HCT116 (cell line): ENCODE measurements around the gene TEAD1. TPM values are rescaled to one million over a fixed set of nuclear protein-coding genes. Genes with fewer than 3 reads are reported as not detected.

Source experiments
- ATAC-seq: fragments of 200-7000 bp; cut with Tn5 transposase; 2 replicates; pipeline ENCODE4 v1.9.1; 2020; ENCODE audit warnings: mild to moderate bottlenecking, moderate library complexity
- BruUV-seq: library from RNA; stranded (reverse); fragments of 400-500 nt; replicated peaks from 2 replicates; lab custom pipeline; 2021; lab: Mats Ljungman, UMichigan
- CTCF ChIA-PET: fragments of 300-600 bp; sonication (Branson Sonifier 250); formaldehyde crosslinking; loops from one replicate; lab custom pipeline; 2021; ENCODE audit warnings: antibody characterized with exemption; lab: Charles Lee
- POLR2A ChIA-PET: fragments of 300-600, 350-600 bp; sonication (Branson Sonifier 250); formaldehyde crosslinking; loops from one replicate; lab custom pipeline; 2021; ENCODE audit warnings: antibody characterized with exemption; lab: Charles Lee
- RAD21 ChIA-PET, 2 experiments: fragments of 300-600 bp; sonication (Branson Sonifier 250); formaldehyde crosslinking; loops; one replicate each; lab custom pipeline; 2023; ENCODE audit warnings: low total read pairs in 2 of 2; ENCODE audit not compliant: uncharacterized antibody in 2 of 2, unreplicated experiment in 2 of 2, low non-redundant PET in 1 of 2; lab: Charles Lee
- DNase-seq: peaks from one replicate; pipeline ENCODE4 v3.0.0-alpha.2; 2010; ENCODE audit warnings: low read depth, low spot score
- H2AFZ ChIP-seq: fragments of 200-600 bp; shearing (Covaris generic), sonication (generic); 2 replicates; pipeline ENCODE4 v1.6.1; 2017; ENCODE audit warnings: low read depth, mixed run types, mixed read lengths, antibody characterized with exemption, low read length; ENCODE audit not compliant: poor library complexity, severe bottlenecking
- H3K27ac ChIP-seq: 2 replicates; pipeline ENCODE4 v1.5.1; 2012; ENCODE audit warnings: low read depth, low read length
- H3K27me3 ChIP-seq: fragments of 200-600 bp; sonication (generic); 2 replicates; pipeline ENCODE4 v1.6.1; 2016; ENCODE audit warnings: mixed run types, low read length, mixed read lengths; ENCODE audit not compliant: insufficient read depth
- H3K36me3 ChIP-seq, 2 experiments: fragments of 200-500 bp in 1 of 2; fragments of 200-600 bp in 1 of 2; sonication (Bioruptor generic) in 1 of 2; sonication (generic) in 1 of 2; 2 replicates each; pipeline versions ENCODE4 v1.5.1 to v1.6.1; 2014 to 2016; ENCODE audit warnings: low read length in 2 of 2, inconsistent platforms in 1 of 2, mixed read lengths in 1 of 2, mixed run types in 1 of 2; ENCODE audit not compliant: insufficient read depth in 2 of 2, control insufficient read depth in 1 of 2
- H3K4me1 ChIP-seq, 2 experiments: fragments of 200-600 bp in 1 of 2; sonication (generic) in 1 of 2; 2 replicates each; pipeline versions ENCODE4 v1.5.1 to v1.6.1; 2012 to 2017; ENCODE audit warnings: low read length in 2 of 2, inconsistent platforms in 1 of 2, mild to moderate bottlenecking in 1 of 2, mixed read lengths in 1 of 2, mixed run types in 1 of 2, moderate library complexity in 1 of 2; ENCODE audit not compliant: insufficient read depth in 2 of 2, control insufficient read depth in 1 of 2
- H3K4me2 ChIP-seq: fragments of 200-600 bp; sonication (generic); 2 replicates; pipeline ENCODE4 v1.6.1; 2017; ENCODE audit warnings: mixed run types, low read length, mixed read lengths
- H3K4me3 ChIP-seq, 2 experiments: fragments of 200-600 bp in 1 of 2; sonication (generic) in 1 of 2; replicated peaks in 1 of 2; 2 replicates each; pipeline ENCODE4 v1.5.1; 2011 to 2016; ENCODE audit warnings: low read length in 2 of 2, control low read depth in 1 of 2, low read depth in 1 of 2, mild to moderate bottlenecking in 1 of 2, mixed read lengths in 1 of 2, mixed run types in 1 of 2
- H3K79me2 ChIP-seq: fragments of 200-600 bp; sonication (generic); 2 replicates; pipeline ENCODE4 v1.6.1; 2017; ENCODE audit warnings: mild to moderate bottlenecking, mixed run types, low read length, moderate library complexity, mixed read lengths; ENCODE audit not compliant: insufficient read depth
- H3K9ac ChIP-seq: fragments of 200-600 bp; sonication (generic); 2 replicates; pipeline ENCODE4 v1.6.1; 2016; ENCODE audit warnings: low read length, mixed read lengths
- H3K9me2 ChIP-seq: fragments of 200-600 bp; sonication (generic), shearing (Covaris generic); 2 replicates; pipeline ENCODE4 v1.6.1; 2017; ENCODE audit warnings: mixed run types, mild to moderate bottlenecking, moderate library complexity; ENCODE audit not compliant: insufficient read depth
- H3K9me3 ChIP-seq, 2 experiments: fragments of 200-500 bp in 1 of 2; fragments of 200-600 bp in 1 of 2; sonication (Bioruptor generic) in 1 of 2; sonication (generic) in 1 of 2; 2 replicates each; pipeline ENCODE4 v1.6.1; 2014 to 2017; ENCODE audit warnings: low read length in 2 of 2, mixed read lengths in 2 of 2, inconsistent platforms in 1 of 2, low read depth in 1 of 2, mild to moderate bottlenecking in 1 of 2, mixed run types in 1 of 2, moderate library complexity in 1 of 2; ENCODE audit not compliant: control insufficient read depth in 1 of 2, insufficient read depth in 1 of 2
- H4K20me1 ChIP-seq: fragments of 200-600 bp; sonication (generic), shearing (Covaris generic); 2 replicates; pipeline ENCODE4 v1.6.1; 2017; ENCODE audit warnings: mixed run types, mild to moderate bottlenecking, moderate library complexity; ENCODE audit not compliant: insufficient read depth
- CBX3 ChIP-seq: IDR thresholded peaks from 2 replicates; pipeline ENCODE4 v1.6.1; 2012; ENCODE audit warnings: low read depth
- CEBPB ChIP-seq: IDR thresholded peaks from 2 replicates; pipeline ENCODE4 v1.6.1; 2012; ENCODE audit warnings: low read depth
- CTCF ChIP-seq, 3 experiments: fragments of 200-600 bp in 1 of 3; sonication (generic) in 1 of 3; IDR thresholded peaks in 2 of 3; conservative IDR thresholded peaks in 1 of 3; 2 replicates each; pipeline ENCODE4 v1.5.1; 2012 to 2017; ENCODE audit warnings: low read depth in 2 of 3, low read length in 2 of 3, antibody characterized with exemption in 1 of 3, borderline replicate concordance in 1 of 3, control low read depth in 1 of 3, mild to moderate bottlenecking in 1 of 3, mixed read lengths in 1 of 3, mixed run types in 1 of 3, moderate library complexity in 1 of 3; ENCODE audit not compliant: insufficient read depth in 1 of 3
- EGR1 ChIP-seq: IDR thresholded peaks from 2 replicates; pipeline ENCODE4 v1.6.1; 2012; ENCODE audit warnings: low read depth
- EZH2 ChIP-seq: fragments of 200-600 bp; sonication (generic); IDR thresholded peaks from 2 replicates; pipeline ENCODE4 v1.6.1; 2017; ENCODE audit warnings: antibody characterized with exemption, mixed run types
- EZH2phosphoT487 ChIP-seq: fragments of 200-600 bp; IDR thresholded peaks from 2 replicates; pipeline ENCODE4 v1.6.1; 2018; ENCODE audit warnings: antibody characterized with exemption, borderline replicate concordance
- FOSL1 ChIP-seq: IDR thresholded peaks from 2 replicates; pipeline ENCODE4 v1.6.1; 2012; ENCODE audit warnings: low read depth
- JUND ChIP-seq: IDR thresholded peaks from 2 replicates; pipeline ENCODE4 v1.6.1; 2012
- POLR2A ChIP-seq: IDR thresholded peaks from 2 replicates; pipeline ENCODE4 v1.7.0; 2011; ENCODE audit warnings: borderline replicate concordance; ENCODE audit not compliant: insufficient read depth, insufficient read length; ENCODE audit errors: extremely low read depth
- POLR2AphosphoS5 ChIP-seq: IDR thresholded peaks from 2 replicates; pipeline ENCODE4 v1.6.1; 2011; ENCODE audit warnings: mild to moderate bottlenecking, low read depth, low read length, moderate library complexity
- RAD21 ChIP-seq: IDR thresholded peaks from 2 replicates; pipeline ENCODE4 v1.6.1; 2012; ENCODE audit warnings: low read depth, mild to moderate bottlenecking
- SP1 ChIP-seq: IDR thresholded peaks from 2 replicates; pipeline ENCODE4 v1.6.1; 2012; ENCODE audit warnings: low read depth
- TCF7L2 ChIP-seq: IDR thresholded peaks from 2 replicates; pipeline ENCODE4 v1.7.0; 2011; ENCODE audit warnings: borderline replicate concordance, inconsistent platforms; ENCODE audit not compliant: insufficient read depth, insufficient read length; ENCODE audit errors: extremely low read depth
- YY1 ChIP-seq: IDR thresholded peaks from 2 replicates; pipeline ENCODE4 v1.6.1; 2011; ENCODE audit warnings: low read length, low read depth, moderate library complexity, mild to moderate bottlenecking; ENCODE audit not compliant: insufficient replicate concordance; ENCODE audit errors: extremely low read depth
- ZBTB33 ChIP-seq: IDR thresholded peaks from 2 replicates; pipeline ENCODE4 v1.6.1; 2011; ENCODE audit warnings: mild to moderate bottlenecking, low read length, moderate library complexity; ENCODE audit not compliant: insufficient replicate concordance; ENCODE audit errors: extremely low read depth
- intact Hi-C: fragments of 100-400 bp; cut with micrococcal nuclease; formaldehyde crosslinking; loops from 2 replicates; pipeline ENCODE4 v1.10.0; 2022
- total RNA-seq: library from RNA; stranded (reverse); gene quantifications from one replicate; pipeline ENCODE4 v1.2.1, GENCODE V29; 2021; ENCODE audit not compliant: unreplicated experiment
- TF ChIP-seq, protein P1 (sequence below): IDR thresholded peaks from 2 replicates; pipeline ENCODE4 v1.6.1; 2012
- TF ChIP-seq, protein P2 (sequence below): IDR thresholded peaks from 2 replicates; pipeline ENCODE4 v1.6.1; 2012

The TEAD1 gene
- total RNA-seq, 1 experiment from 2014 or later, result 103 TPM

- H2AFZ ChIP-seq, result no peak overlapping the region
- ChIA-PET POLR2A (no interaction called here), CTCF (no interaction called here), RAD21 (no interaction called here)
- TF ChIP-seq CBX3, result no peak
- no peak for TF ChIP-seq JUND
- TF ChIP-seq POLR2AphosphoS5, result no peak
- TF ChIP-seq ZBTB33, result no peak
- TF ChIP-seq YY1, result no peak
- no peak for TF ChIP-seq POLR2A
- TF ChIP-seq SP1, result no peak
- no peak for TF ChIP-seq CTCF (IDR thresholded peaks at IDR 0.05 in 2 of 3, conservative IDR thresholded peaks at IDR 0.05 in 1 of 3; ENCODE audit: borderline replicate concordance in 1 of 3, insufficient read depth in 1 of 3, low read depth in 2 of 3, low read length in 2 of 3)
- no peak for TF ChIP-seq EZH2
- no peak for TF ChIP-seq TCF7L2
- no peak for TF ChIP-seq CEBPB
- TF ChIP-seq, protein P1, sequence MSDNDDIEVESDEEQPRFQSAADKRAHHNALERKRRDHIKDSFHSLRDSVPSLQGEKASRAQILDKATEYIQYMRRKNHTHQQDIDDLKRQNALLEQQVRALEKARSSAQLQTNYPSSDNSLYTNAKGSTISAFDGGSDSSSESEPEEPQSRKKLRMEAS, result no peak
- TF ChIP-seq RAD21, result no peak
- no peak for TF ChIP-seq EZH2phosphoT487
- TF ChIP-seq FOSL1, result no peak
- TF ChIP-seq EGR1, result no peak
- TF ChIP-seq, protein P2, sequence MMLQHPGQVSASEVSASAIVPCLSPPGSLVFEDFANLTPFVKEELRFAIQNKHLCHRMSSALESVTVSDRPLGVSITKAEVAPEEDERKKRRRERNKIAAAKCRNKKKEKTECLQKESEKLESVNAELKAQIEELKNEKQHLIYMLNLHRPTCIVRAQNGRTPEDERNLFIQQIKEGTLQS, result no peak
- peaks cover 4% of the 10 kb centered on the region; the same call in 1 of the 2 replicates for H4K20me1 ChIP-seq
- no peak overlapping the region for H3K4me2 ChIP-seq
- no peak for ATAC-seq
- intact Hi-C loops, result no loop called here
- BruUV-seq, result no TSS peak
- no peak overlapping the region for H3K27ac ChIP-seq
- no peak for DNase-seq
- H3K9ac ChIP-seq, result no peak overlapping the region
- H3K36me3 ChIP-seq, result no peaks in the 10 kb centered on the region
- peaks cover 6% of the 10 kb centered on the region; the same call in 1 of the 2 replicates for H3K9me2 ChIP-seq
- H3K79me2 ChIP-seq, result peaks cover 59% of the 10 kb centered on the region
- H3K4me3 ChIP-seq, result no peak overlapping the region
- H3K9me3 ChIP-seq, result no peaks in the 10 kb centered on the region
- H3K4me1 ChIP-seq, result peaks cover 18 to 30% of the 10 kb centered on the region in 2 experiments
- no peaks in the 10 kb centered on the region for H3K27me3 ChIP-seq
Observed at GRCh38 chr11:12841946-12842630, 167.9 kb downstream of the TEAD1 start.
